Measurements from ENCODE around the gene EXOC6B.

EXOC6B gene

DNA sequence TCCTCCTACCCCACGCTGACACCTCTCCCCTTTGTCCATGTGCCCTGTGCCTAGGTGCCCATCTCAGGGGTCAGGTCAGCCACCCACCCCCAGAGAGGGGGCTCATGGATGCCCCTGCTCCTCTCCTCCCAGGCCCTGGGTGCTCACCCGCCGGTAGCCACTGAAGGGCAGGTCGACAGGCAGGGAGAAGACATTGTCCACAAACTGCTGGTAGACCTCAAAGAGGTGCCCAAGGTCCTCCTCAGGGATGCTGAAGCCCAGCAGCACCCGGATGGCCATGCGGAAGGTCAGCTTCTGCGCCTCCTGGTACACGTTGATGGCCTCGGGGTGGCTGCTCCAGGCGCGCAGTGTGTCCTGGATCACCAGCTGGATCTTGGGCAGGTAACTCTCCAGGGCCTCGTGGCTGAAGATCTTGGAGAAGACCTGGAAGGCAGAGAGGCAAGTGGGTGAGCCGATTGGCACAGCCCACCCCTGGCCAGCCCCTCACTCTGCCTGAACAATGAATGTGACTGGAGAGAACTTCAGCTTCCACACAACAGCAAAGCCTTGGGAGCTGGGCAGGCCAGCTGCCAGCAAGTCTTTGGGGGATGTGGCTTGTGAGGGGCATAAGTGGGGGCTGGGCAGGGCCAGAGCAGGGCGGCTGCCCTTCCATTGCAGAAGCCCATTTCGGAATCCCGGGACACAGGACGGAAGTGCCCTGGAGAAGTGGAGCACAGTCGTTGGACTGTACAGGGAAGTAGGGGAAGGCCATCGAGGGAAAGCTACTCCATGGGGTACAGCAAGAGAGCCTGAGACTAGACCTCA is 690.6 kb downstream of the EXOC6B start:
- DNase-seq (no peak), ATAC-seq (no peak)
- Mint-ChIP-seq H3K27me3 (no peaks in the 10 kb centered on the region), H3K36me3 (ENCODE audit: low read depth) (no peaks in the 10 kb centered on the region), H3K4me3 (no peak overlapping the region), H3K9me3 (no peaks in the 10 kb centered on the region), H3K27ac (no peak overlapping the region), H3K4me1 (no peaks in the 10 kb centered on the region)

DNA sequence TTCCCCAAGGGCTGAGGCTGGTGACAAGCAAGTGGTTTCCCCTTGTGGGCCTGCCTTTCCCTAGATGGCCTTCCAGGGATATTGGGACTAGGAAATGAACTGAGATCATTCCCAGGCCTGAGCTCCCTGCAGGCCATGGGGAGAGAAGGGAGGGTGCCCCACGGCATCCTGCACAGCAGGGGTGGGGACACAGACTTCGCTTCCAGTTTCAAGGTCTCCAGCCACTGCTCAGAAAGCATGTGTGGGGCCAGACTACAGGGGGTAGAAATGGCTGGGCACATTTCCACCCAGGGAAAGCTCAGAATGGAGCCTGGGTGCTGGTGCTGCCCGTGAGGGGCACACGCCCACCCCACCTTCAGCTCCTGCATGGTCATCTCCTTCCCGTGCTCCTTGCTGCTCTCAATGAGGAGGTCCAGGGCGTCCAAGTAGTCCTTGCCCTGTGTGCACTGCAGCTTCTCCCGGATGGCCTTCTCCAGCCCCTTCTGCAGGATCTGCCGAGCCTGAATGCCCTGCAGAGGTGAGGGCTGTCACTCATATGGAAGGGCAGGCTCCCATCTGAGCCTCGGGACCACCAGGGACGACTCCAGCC is 691.3 kb downstream of the EXOC6B start:
- no peaks in the 10 kb centered on the region for H3K36me3 Mint-ChIP-seq (ENCODE audit: low read depth)
- no peaks in the 10 kb centered on the region for H3K4me1 Mint-ChIP-seq
- ATAC-seq (no peak), DNase-seq (no peak)
- H3K27ac Mint-ChIP-seq = no peak overlapping the region
- no peaks in the 10 kb centered on the region for H3K27me3 Mint-ChIP-seq
- H3K9me3 Mint-ChIP-seq = no peaks in the 10 kb centered on the region
- H3K4me3 Mint-ChIP-seq = no peak overlapping the region

DNA sequence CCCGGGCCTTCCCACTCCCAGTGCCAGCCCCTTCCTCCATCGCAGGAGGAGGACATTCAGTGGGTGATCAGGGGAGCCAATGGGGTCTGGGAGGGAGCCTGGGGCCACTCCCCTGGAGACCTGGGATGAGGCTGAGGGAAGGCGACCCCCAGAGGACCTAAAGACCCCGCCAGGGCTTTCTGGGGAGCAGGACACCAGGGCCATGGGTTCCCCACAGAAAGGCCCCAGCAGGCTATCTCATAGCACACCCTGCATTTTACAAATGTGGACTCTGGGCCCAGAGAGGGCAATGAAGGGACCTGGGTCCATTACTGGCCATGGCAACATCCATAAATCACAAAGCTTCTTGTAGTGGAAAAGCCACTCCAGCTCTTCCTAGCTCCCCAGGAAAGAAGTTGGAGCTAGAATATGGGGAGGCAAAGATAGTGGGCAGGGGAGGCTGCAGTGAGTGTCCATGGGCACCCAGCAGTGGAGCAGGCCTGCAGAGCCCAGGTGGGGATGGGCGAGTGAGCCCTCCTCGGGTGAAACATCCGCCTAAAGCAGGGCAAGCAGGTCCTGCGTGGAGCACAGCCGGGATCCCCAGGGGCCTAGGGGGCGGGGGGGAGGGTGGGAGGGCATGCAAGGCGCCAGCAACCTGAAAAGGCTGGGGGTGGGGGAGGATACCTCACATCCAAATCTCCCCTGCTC is 692.0 kb downstream of the EXOC6B start:
- H3K27me3 Mint-ChIP-seq = peaks cover 2% of the 10 kb centered on the region
- no peaks in the 10 kb centered on the region for H3K4me1 Mint-ChIP-seq
- H3K9me3 Mint-ChIP-seq = no peaks in the 10 kb centered on the region
- no peak overlapping the region for H3K27ac Mint-ChIP-seq
- ATAC-seq (no peak), DNase-seq (no peak)
- H3K4me3 Mint-ChIP-seq = no peak overlapping the region
- no peaks in the 10 kb centered on the region for H3K36me3 Mint-ChIP-seq (ENCODE audit: low read depth)

DNA sequence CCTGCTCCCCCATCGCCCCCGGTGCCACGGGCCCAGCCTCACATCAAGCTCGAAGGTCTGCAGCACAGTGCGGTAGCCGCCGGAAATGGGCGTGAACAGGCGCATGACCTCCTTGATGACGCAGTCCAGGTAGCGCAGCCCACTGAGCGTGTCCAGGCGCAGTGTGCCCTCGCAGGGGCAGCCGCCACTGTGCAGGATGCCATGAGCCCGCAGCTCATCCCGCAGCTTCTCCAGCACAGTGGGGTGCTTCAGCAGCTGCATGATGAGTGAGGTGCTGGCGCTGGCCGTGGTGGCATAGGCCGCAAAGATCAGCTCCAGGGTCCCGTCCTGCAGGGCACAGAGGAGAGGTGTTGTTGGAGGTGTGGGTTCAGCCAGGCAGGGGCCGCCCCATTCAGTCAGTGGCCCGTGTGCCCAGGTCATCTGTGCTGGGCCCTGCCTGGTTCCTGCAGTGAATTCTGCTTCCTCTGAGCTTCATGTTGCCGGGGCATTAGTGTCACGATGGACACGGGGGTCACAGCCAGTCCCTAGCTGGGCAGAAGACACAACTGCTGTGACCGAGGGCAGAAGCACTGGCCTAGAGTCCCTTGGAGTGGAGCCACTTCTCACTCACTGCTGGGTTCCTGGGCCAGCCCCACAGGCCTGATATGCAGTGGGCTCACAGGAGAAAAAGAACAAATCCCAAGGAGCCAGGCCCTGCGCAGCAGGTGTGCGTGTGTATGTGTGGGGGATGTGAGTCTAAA is 692.7 kb downstream of the EXOC6B start:
- no peak overlapping the region for H3K27ac Mint-ChIP-seq
- DNase-seq (no peak), ATAC-seq (no peak)
- H3K4me3 Mint-ChIP-seq = no peak overlapping the region
- H3K27me3 Mint-ChIP-seq = peaks cover 3% of the 10 kb centered on the region
- no peaks in the 10 kb centered on the region for H3K36me3 Mint-ChIP-seq (ENCODE audit: low read depth)
- H3K9me3 Mint-ChIP-seq = no peaks in the 10 kb centered on the region
- no peaks in the 10 kb centered on the region for H3K4me1 Mint-ChIP-seq

DNA sequence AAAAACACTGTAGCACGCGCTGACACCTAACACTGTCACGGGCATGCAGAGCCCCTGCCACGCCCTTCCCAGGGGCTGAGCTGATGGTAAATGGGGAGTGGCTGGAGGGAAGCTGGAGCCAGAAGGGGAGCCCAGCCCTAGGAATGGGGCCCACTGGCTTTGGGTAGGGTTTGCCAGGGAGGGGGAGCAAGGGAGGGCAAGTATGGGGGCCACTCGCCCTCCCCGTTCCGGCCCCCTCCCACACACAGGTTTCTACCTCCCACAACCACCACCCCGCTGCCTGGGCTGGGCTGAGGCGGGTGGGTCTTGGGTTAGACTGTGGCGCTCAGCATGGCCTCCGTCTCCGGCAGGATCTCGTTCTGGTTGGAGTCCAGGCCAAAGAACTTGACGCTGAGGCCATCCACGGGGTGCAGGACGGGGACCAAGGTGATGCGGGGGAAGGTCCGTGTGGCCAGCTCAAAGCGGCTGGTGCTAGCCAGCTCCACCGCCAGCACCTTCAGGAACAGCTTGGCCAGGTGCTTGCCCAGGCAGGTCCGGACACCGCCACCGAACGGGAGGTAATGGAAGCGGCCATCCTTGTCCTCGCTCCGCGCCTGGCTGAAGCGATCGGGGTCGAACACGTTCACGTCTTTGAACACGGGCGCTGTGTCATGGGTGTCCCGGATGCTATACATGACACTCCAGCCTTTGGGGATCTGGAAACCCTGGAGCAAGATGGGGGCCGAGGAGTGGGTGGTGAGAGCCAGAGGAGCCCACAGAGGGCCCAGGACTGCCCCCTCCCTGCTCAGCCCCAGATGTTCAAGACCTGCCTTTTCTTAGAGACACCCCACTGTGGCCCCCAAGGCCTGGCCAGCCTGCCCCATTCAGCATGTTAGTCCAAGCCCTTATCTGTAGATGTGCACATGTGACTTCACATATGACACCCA is 693.7 kb downstream of the EXOC6B start:
- no peaks in the 10 kb centered on the region for H3K9me3 Mint-ChIP-seq
- no peak overlapping the region for H3K4me3 Mint-ChIP-seq
- DNase-seq (no peak), ATAC-seq (no peak)
- no peaks in the 10 kb centered on the region for H3K4me1 Mint-ChIP-seq
- H3K27ac Mint-ChIP-seq = no peak overlapping the region
- peaks cover 3% of the 10 kb centered on the region for H3K27me3 Mint-ChIP-seq
- H3K36me3 Mint-ChIP-seq (ENCODE audit: low read depth) = no peaks in the 10 kb centered on the region

DNA sequence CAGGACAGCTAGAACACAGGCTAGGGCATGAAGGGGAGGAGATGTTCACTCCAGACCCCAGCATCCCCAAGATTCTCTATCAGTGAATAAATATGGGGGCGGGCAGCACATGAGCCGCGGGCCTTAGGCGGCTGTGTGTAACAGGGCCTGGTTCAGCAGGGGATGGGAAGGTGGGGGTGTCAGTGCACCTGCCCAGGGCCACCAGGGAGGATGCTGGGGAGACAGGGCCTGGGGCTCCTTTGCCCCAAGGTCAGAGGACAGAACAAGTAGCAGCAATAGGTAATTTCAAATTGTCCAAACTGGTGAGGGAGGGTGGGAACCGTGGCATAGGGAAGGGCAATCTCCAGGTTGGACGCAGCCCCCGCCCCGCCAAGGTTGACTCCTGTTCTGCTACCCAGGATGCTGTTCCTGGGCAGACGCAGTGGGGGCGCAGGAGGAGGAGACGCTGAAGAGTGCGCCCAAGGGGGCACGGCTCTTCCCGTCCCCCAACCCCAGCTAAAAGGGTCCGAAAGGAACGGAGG is 694.4 kb downstream of the EXOC6B start:
- H3K27ac Mint-ChIP-seq = no peak overlapping the region
- no peaks in the 10 kb centered on the region for H3K4me1 Mint-ChIP-seq
- no peak for ATAC-seq
- no peaks in the 10 kb centered on the region for H3K9me3 Mint-ChIP-seq
- no peaks in the 10 kb centered on the region for H3K36me3 Mint-ChIP-seq (ENCODE audit: low read depth)
- peaks cover 3% of the 10 kb centered on the region for H3K27me3 Mint-ChIP-seq
- no peak for DNase-seq
- H3K4me3 Mint-ChIP-seq = no peak overlapping the region

DNA sequence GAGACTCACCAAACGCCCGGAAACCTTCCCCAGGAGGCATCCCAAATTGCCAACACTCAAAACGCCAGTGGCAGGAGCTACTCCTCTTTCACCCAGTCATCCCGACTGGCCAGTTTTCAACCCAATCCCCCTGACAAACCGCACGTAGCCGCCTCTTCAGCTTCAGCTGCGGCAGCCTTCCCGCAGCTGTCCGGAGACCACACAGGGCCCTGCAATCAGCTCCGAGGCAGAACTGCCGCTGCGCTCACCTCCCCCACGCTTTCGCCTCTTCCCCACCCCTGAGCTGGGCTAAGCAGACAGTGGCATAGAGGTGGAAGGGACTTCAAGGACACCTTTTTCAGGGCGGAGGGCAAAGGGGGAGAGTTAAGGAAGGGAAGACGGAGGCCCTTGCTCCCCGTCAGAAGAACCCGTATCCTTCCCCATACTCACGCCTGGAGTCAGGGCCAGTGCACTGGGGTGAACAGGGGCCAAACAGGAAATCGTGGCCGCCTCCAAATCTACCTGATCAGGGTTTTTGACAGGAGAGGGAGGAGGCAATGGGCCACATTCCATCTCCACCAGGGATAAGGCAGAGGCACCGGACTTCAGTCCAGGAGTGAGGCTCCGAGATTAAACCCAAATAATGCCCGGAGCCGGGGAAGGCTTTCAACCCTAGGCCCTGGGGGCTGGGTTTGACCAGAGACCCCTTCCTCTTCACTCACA is 695.0 kb downstream of the EXOC6B start:
- DNase-seq (no peak), ATAC-seq (no peak)
- no peaks in the 10 kb centered on the region for H3K4me1 Mint-ChIP-seq
- no peak overlapping the region for H3K4me3 Mint-ChIP-seq
- H3K27me3 Mint-ChIP-seq = peaks cover 6% of the 10 kb centered on the region
- H3K27ac Mint-ChIP-seq = no peak overlapping the region
- no peaks in the 10 kb centered on the region for H3K9me3 Mint-ChIP-seq
- H3K36me3 Mint-ChIP-seq (ENCODE audit: low read depth) = no peaks in the 10 kb centered on the region

DNA sequence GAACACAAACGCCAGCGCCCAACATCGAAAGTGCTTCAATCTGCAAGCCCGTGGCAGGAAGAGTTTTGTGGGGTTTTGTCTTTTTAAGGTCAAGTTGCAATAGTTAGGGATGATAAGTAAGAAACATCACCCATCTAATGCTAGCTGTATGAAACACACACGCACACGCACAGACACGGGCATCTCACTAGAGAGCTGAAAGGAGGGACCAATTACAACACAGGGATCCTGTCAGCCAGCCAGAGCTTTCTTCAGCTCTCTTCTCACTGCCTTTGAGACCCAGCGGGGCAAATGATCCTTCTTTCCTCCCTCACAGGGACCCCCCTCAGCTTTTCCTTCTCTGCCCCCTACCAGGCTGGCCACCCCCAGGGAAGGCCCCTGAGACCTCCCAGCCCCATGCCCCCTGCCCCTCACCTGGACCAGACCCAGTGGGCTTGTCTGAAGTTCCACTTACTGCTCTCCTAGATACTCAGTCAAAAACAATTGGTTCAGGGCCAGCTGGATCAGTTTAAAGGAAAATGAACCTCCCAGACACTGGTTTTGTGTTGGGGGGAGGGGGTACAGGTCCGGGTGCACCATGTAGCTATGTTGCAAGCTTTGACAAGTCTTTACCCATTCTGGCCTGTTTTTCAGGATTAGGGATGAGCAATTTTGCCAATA is 696.0 kb downstream of the EXOC6B start:
- H3K4me3 Mint-ChIP-seq = no peak overlapping the region
- no peaks in the 10 kb centered on the region for H3K4me1 Mint-ChIP-seq
- H3K27me3 Mint-ChIP-seq = peaks cover 6% of the 10 kb centered on the region
- H3K9me3 Mint-ChIP-seq = no peaks in the 10 kb centered on the region
- DNase-seq (no peak), ATAC-seq (no peak)
- no peaks in the 10 kb centered on the region for H3K36me3 Mint-ChIP-seq (ENCODE audit: low read depth)
- no peak overlapping the region for H3K27ac Mint-ChIP-seq

DNA sequence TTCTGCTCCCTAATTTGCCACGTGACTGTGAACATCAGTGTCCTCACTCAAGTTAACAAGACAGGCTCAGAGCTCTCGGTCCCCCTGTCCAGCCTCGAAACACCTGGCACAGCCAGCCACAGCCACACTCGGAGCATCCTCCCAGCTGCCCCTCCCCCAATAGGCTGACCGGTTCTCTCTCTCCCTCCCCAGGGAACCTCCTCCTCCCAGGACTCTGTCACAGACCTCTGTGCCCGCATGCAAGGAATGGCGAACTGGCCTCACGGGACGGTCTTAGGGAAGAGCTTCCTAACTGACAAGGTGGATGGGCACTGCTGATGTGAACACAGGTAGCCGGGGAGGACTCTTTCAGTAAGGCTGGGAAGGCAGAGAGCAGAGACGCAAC is 697.0 kb downstream of the EXOC6B start:
- no peak overlapping the region for H3K4me3 Mint-ChIP-seq
- no peaks in the 10 kb centered on the region for H3K9me3 Mint-ChIP-seq
- H3K4me1 Mint-ChIP-seq = no peaks in the 10 kb centered on the region
- no peak for ATAC-seq
- no peaks in the 10 kb centered on the region for H3K36me3 Mint-ChIP-seq (ENCODE audit: low read depth)
- peaks cover 6% of the 10 kb centered on the region for H3K27me3 Mint-ChIP-seq
- DNase-seq = no peak
- no peak overlapping the region for H3K27ac Mint-ChIP-seq

DNA sequence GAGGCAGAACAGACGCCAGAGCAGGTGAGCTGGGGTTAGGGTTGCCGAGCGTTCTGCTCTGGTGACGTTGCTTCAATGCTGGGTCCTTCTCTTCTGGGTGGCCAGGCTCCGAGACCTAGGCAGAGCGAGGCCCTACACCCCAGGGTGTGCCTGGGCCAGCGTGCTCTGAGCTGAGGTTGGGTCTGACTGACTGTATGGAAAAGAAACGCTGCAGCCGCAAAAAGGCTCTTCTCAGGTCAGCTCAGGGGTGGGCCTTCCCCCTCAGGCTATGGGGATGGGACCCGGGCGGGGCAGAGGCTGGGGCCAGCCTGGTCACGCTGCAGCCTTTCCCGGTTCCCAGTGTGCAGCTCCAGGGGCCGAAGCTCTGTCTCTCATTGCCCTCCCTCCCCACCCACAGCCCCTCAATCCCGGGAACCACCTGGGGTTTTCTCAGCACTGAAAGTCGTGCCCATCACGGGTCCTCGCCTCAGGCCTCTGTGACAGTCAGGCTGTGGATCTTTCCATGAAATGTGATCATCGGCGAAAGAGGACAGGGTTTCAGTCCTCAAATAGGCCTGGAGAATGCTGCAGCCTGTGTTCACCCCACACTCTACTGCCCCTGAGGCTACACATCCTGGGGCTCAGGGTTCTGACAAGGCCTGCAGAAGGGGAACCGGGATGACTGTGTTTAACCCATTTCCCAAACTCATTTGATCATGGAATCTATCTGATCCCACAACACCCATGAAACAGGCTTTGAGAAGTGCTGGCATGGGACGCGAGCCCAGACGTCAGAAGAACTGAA is 697.6 kb downstream of the EXOC6B start:
- no peaks in the 10 kb centered on the region for H3K36me3 Mint-ChIP-seq (ENCODE audit: low read depth)
- H3K9me3 Mint-ChIP-seq = no peaks in the 10 kb centered on the region
- H3K27ac Mint-ChIP-seq = no peak overlapping the region
- no peak overlapping the region for H3K4me3 Mint-ChIP-seq
- ATAC-seq (no peak), DNase-seq (no peak)
- no peaks in the 10 kb centered on the region for H3K4me1 Mint-ChIP-seq
- peaks cover 6% of the 10 kb centered on the region for H3K27me3 Mint-ChIP-seq

DNA sequence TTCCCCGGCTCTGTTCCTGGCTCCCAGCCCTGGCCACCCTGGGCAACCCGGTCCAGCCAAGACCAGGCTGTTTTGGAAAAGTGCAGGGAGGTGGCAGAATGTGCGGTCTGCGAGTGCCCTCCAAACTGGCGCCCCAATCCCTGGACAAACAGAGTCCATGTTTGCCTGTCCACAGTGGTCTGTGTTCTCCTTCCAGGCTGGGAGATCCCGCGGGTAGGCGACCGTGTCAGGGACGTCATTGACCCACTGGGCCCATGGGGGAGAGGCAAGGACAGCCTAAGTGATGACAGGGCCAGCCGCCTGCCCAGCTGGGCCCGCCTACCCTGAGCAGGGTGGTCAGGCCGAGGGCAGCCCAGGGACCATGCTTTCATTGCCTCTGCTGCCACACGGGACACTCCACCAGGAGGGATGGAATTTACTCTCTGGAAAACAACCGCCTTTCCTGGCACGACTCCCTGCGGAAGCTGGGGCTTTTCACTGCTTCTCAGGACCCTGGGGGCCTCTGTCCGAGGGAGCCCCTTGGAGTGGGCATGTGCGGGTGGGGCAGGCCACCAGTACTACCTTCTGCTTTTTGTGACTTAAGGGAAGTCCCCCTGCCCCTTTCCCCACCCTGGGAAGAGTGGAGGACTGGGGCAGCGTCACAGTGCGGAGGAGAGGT is 698.3 kb downstream of the EXOC6B start:
- H3K27me3 Mint-ChIP-seq = peaks cover 6% of the 10 kb centered on the region
- H3K9me3 Mint-ChIP-seq = peaks cover 4% of the 10 kb centered on the region
- H3K36me3 Mint-ChIP-seq (ENCODE audit: low read depth) = no peaks in the 10 kb centered on the region
- no peak for DNase-seq
- no peak overlapping the region for H3K4me3 Mint-ChIP-seq
- no peaks in the 10 kb centered on the region for H3K4me1 Mint-ChIP-seq
- no peak for ATAC-seq
- H3K27ac Mint-ChIP-seq = no peak overlapping the region

Measured in activated naive CD8-positive, alpha-beta T cell treated with anti-CD3 and anti-CD28 coated beads, Interleukin-2, amount 50 U/mL, for 24 hours (primary cell).